ENCODE measurements around the gene RAD52. TPM values are rescaled to one million over a fixed set of nuclear protein-coding genes. Genes with fewer than 3 reads are reported as not detected.

The RAD52 gene
- total RNA-seq, 1 donor from 2014 or later = 175 TPM

GRCh38 chr12:912466-913235, 36.8 kb downstream of the RAD52 start:
- no peak overlapping the region for H3K4me3 ChIP-seq
- no peaks in the 10 kb centered on the region for H3K27me3 ChIP-seq
- peaks cover 0 to 2% of the 10 kb centered on the region in 2 donors for H3K4me1 ChIP-seq
- H3K9me3 ChIP-seq = no peaks in the 10 kb centered on the region
- peaks cover 55 to 56% of the 10 kb centered on the region in 2 donors for H3K36me3 ChIP-seq
- TF ChIP-seq CTCF (IDR thresholded peaks at IDR 0.05) = no peak
- intact Hi-C loops (cut with DNase I) = no loop called here
- H3K27ac ChIP-seq = no peak overlapping the region
- DNase-seq (ENCODE audit: low spot score in 2 of 2) = no peak

- Histone ChIP-seq H3K9me3 (no peaks in the 10 kb centered on the region), H3K4me1 (peaks cover 0 to 2% of the 10 kb centered on the region in 2 donors), H3K27me3 (no peaks in the 10 kb centered on the region), H3K4me3 (peak overlapping the region in 1 of 2 donors; percentile 39), H3K27ac (peak overlapping the region; percentile 59 to 71), H3K36me3 (peaks cover 53 to 58% of the 10 kb centered on the region in 2 donors)
- intact Hi-C loops (cut with DNase I) = no loop called here
- no peak for DNase-seq (ENCODE audit: low spot score in 2 of 2)
- TF ChIP-seq CTCF (IDR thresholded peaks at IDR 0.05) = no peak
These were observed 38.2 kb downstream of the RAD52 start for GRCh38 chr12:911191-911826.

DNA sequence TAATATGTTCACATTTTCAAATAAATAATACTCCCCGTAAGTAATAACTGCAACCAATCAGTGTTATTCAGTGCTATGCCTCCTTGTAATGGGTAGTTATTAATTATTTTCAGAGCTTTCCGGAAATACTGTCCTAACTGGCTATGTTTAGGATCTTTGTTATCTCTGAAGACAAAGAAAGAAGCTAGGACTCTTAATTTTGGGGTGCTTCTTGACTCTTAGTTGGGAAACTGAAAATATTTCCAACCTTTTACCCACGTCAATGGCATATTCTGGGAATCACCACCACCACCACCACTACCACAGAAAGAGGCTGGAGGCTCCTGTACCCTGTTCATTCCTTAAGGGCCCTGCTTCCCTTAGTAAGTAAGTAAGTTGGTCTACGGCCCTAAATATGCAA, 39.1 kb downstream of the RAD52 start:
- no peak for TF ChIP-seq CTCF (IDR thresholded peaks at IDR 0.05)
- intact Hi-C loops (cut with DNase I) = no loop called here
- no peak overlapping the region for H3K27ac ChIP-seq
- H3K9me3 ChIP-seq = no peaks in the 10 kb centered on the region
- H3K27me3 ChIP-seq = no peaks in the 10 kb centered on the region
- H3K36me3 ChIP-seq = peaks cover 46 to 57% of the 10 kb centered on the region in 2 donors
- H3K4me1 ChIP-seq = peaks cover 0 to 2% of the 10 kb centered on the region in 2 donors
- DNase-seq (ENCODE audit: low spot score in 2 of 2) = no peak
- H3K4me3 ChIP-seq = no peak overlapping the region

DNA sequence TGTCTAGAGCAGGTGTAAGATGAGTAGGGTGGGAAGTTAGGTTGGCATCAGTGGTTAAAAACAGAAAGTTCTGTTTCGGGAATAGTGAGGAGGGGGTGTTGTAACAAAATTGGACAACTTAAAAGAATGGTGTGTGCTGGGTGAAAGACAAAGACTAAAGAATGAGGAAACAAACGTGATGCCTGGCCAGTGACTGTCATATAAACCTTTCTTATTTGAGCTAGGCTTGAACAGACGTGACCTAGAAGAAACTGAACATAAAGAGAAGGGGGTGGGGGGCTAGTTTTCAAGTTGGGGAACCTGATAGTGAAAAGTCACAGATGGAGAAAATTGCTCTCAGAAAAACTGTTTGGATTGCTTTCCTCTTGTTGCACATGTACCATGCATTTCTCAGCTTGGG, 39.6 kb downstream of the RAD52 start:
- Histone ChIP-seq H3K36me3 (peaks cover 44 to 57% of the 10 kb centered on the region in 2 donors), H3K27ac (no peak overlapping the region), H3K4me3 (no peak overlapping the region), H3K27me3 (no peaks in the 10 kb centered on the region), H3K4me1 (peaks cover 0 to 2% of the 10 kb centered on the region in 2 donors), H3K9me3 (no peaks in the 10 kb centered on the region)
- DNase-seq (ENCODE audit: low spot score in 2 of 2) = no peak
- intact Hi-C loops (cut with DNase I) = no loop called here
- no peak for TF ChIP-seq CTCF (IDR thresholded peaks at IDR 0.05)

DNA sequence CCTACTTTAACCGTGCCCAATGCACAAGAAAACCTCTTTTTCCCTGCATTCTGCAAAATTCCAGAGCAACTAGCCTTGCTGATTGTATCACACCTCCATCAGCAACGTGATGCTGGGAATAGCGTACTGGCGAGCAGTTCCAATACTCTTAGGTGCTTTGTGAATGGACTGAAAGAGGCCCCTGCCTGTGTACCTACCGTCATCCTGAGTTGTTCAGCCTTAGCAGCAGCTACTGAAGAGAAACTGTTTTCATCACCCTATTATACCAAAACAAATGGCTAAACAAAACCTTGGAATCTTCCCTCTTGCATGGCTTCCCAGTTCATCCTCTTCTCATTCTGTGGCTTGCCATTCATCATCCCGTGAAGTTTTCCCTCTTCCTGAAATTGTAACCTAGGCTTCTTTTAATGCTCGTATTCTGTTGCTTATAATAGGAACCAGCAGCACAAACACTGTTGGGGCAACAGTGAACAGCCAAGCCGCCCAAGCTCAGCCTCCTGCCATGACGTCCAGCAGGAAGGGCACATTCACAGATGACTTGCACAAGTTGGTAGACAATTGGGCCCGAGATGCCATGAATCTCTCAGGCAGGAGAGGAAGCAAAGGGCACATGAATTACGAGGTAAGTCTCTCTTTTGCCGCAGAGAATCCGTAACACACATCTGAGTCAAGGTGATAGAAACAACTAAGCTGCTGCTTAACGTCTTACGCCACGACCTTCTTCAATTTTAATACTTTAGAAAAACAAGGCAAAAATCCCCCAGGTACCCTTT, 41.9 kb downstream of the RAD52 start:
- peaks cover 0 to 2% of the 10 kb centered on the region in 2 donors for H3K4me1 ChIP-seq
- H3K27ac ChIP-seq = no peak overlapping the region
- TF ChIP-seq CTCF (IDR thresholded peaks at IDR 0.05) = no peak
- intact Hi-C loops (cut with DNase I) = no loop called here
- no peaks in the 10 kb centered on the region for H3K27me3 ChIP-seq
- DNase-seq (ENCODE audit: low spot score in 2 of 2) = no peak
- H3K4me3 ChIP-seq = no peak overlapping the region
- no peaks in the 10 kb centered on the region for H3K9me3 ChIP-seq
- H3K36me3 ChIP-seq = peaks cover 54 to 61% of the 10 kb centered on the region in 2 donors

Measured in ascending aorta (tissue), 2 donors.